SK-N-SH (cell line): ENCODE results near the gene PIK3R5. TPM values are rescaled to one million over a fixed set of nuclear protein-coding genes. Genes with fewer than 3 reads are reported as not detected.

Experiments used
- CTCF ChIA-PET: fragments of 300-600, 350-600 bp; formaldehyde crosslinking; extraction: SDS; loops from one replicate; lab custom pipeline; 2021; lab: Yijun Ruan, JAX
- POLR2A ChIA-PET: fragments of 350-600 bp; sonication (Branson Sonifier 250); formaldehyde crosslinking; extraction: SDS; loops from one replicate; lab custom pipeline; 2020; ENCODE audit warnings: antibody characterized with exemption, inconsistent platforms; lab: Yijun Ruan, JAX
- DNase-seq: peaks from one replicate; pipeline ENCODE4 v3.0.0; 2012
- H2AFZ ChIP-seq: fragments of 200-600 bp; sonication (generic); 2 replicates; pipeline ENCODE4 v1.8.1; 2016; ENCODE audit warnings: antibody characterized with exemption, mild to moderate bottlenecking, low read depth
- H3F3A ChIP-seq: fragments of 200-600 bp; sonication (generic); replicated peaks from 2 replicates; pipeline ENCODE3; 2016; ENCODE audit warnings: antibody characterized with exemption, mild to moderate bottlenecking; ENCODE audit not compliant: insufficient read depth
- H3K27ac ChIP-seq, 2 experiments: fragments of 200-500 bp in 1 of 2; fragments of 200-600 bp in 1 of 2; sonication (Bioruptor generic) in 1 of 2; sonication (generic), shearing (Covaris generic) in 1 of 2; 2 replicates each; pipeline versions ENCODE4 v1.5.1 to v1.6.1; 2014 to 2016; ENCODE audit warnings: low read depth in 2 of 2, inconsistent platforms in 1 of 2, low read length in 1 of 2, mild to moderate bottlenecking in 1 of 2, mixed read lengths in 1 of 2
- H3K27me3 ChIP-seq: fragments of 200-600 bp; sonication (generic), shearing (Covaris generic); 2 replicates; pipeline ENCODE4 v1.6.1; 2016; ENCODE audit warnings: mixed run types; ENCODE audit not compliant: insufficient read depth
- H3K36me3 ChIP-seq, 2 experiments: fragments of 200-500 bp in 1 of 2; fragments of 200-600 bp in 1 of 2; sonication (Bioruptor generic) in 1 of 2; sonication (generic) in 1 of 2; replicated peaks in 1 of 2; 2 replicates each; pipeline versions ENCODE3 to v1.5.1; 2014 to 2016; ENCODE audit warnings: low read length in 1 of 2, mild to moderate bottlenecking in 1 of 2; ENCODE audit not compliant: insufficient read depth in 2 of 2, control insufficient read depth in 1 of 2
- H3K4me1 ChIP-seq, 2 experiments: fragments of 200-500 bp in 1 of 2; fragments of 200-600 bp in 1 of 2; sonication (Bioruptor generic) in 1 of 2; sonication (generic), shearing (Covaris generic) in 1 of 2; 2 replicates each; pipeline versions ENCODE4 v1.5.1 to v1.6.1; 2014 to 2016; ENCODE audit warnings: low read depth in 1 of 2, low read length in 1 of 2, mixed run types in 1 of 2; ENCODE audit not compliant: insufficient read depth in 2 of 2, control insufficient read depth in 1 of 2
- H3K4me2 ChIP-seq: fragments of 200-600 bp; sonication (generic), shearing (Covaris generic); 2 replicates; pipeline ENCODE4 v1.6.1; 2017; ENCODE audit warnings: mixed run types
- H3K4me3 ChIP-seq, 2 experiments: fragments of 200-500 bp in 1 of 2; fragments of 200-600 bp in 1 of 2; sonication (Bioruptor generic) in 1 of 2; sonication (generic), shearing (Covaris generic) in 1 of 2; 2 replicates each; pipeline versions ENCODE4 v1.5.1 to v1.8.1; 2014 to 2016; ENCODE audit warnings: low read depth in 2 of 2, inconsistent platforms in 1 of 2, low read length in 1 of 2, mild to moderate bottlenecking in 1 of 2, mixed read lengths in 1 of 2, moderate library complexity in 1 of 2
- H3K79me2 ChIP-seq: fragments of 200-600 bp; sonication (generic); 2 replicates; pipeline ENCODE4 v1.8.1; 2017; ENCODE audit warnings: mild to moderate bottlenecking; ENCODE audit not compliant: insufficient read depth
- H3K9ac ChIP-seq: fragments of 200-600 bp; sonication (generic); 2 replicates; pipeline ENCODE4 v1.6.1; 2017; ENCODE audit warnings: mixed run types
- H3K9me2 ChIP-seq: fragments of 200-600 bp; sonication (generic); 2 replicates; pipeline ENCODE4 v1.6.1; 2017; ENCODE audit warnings: mixed run types
- H3K9me3 ChIP-seq: fragments of 200-600 bp; sonication (generic); 2 replicates; pipeline ENCODE4 v1.6.1; 2017; ENCODE audit warnings: mixed run types, mild to moderate bottlenecking, moderate library complexity
- H4K20me1 ChIP-seq: fragments of 200-600 bp; sonication (generic); 2 replicates; pipeline ENCODE4 v1.6.1; 2017; ENCODE audit warnings: mild to moderate bottlenecking, mixed run types; ENCODE audit not compliant: insufficient read depth
- CHD2 ChIP-seq: fragments of 150-350 bp; IDR thresholded peaks from 2 replicates; pipeline ENCODE4 v1.6.1; 2018; ENCODE audit warnings: low read length; ENCODE audit not compliant: partially characterized antibody
- CTCF ChIP-seq: fragments of 200-600 bp; sonication (generic); IDR thresholded peaks from 2 replicates; pipeline ENCODE4 v1.6.1; 2017; ENCODE audit warnings: antibody characterized with exemption, mild to moderate bottlenecking, moderate library complexity
- EZH2phosphoT487 ChIP-seq: fragments of 200-600 bp; sonication (generic); IDR thresholded peaks from 2 replicates; pipeline ENCODE4 v1.6.1; 2017; ENCODE audit warnings: low read depth, mixed run types, mild to moderate bottlenecking, antibody characterized with exemption, moderate library complexity, borderline replicate concordance
- FOSL2 ChIP-seq: IDR thresholded peaks from 2 replicates; pipeline ENCODE4 v1.4.0; 2012; ENCODE audit warnings: low read depth, mild to moderate bottlenecking, moderate library complexity, borderline replicate concordance
- FOXJ3 ChIP-seq: sonication (generic); formaldehyde crosslinking; IDR thresholded peaks from 2 replicates; pipeline ENCODE4 v1.5.1; 2020; ENCODE audit warnings: mild to moderate bottlenecking, missing genetic modification reagents
- GATA2 ChIP-seq: sonication (generic); formaldehyde crosslinking; IDR thresholded peaks from 2 replicates; pipeline ENCODE4 v1.5.0; 2020; ENCODE audit warnings: mild to moderate bottlenecking, missing genetic modification reagents
- JUND ChIP-seq: IDR thresholded peaks from 2 replicates; pipeline ENCODE4 v1.4.0; 2012
- MEF2A ChIP-seq: IDR thresholded peaks from 2 replicates; pipeline ENCODE4 v1.4.0; 2012; ENCODE audit warnings: low read depth, borderline replicate concordance
- POLR2AphosphoS5 ChIP-seq: IDR thresholded peaks from 2 replicates; pipeline ENCODE4 v1.6.1; 2012; ENCODE audit warnings: low read depth, low read length
- RAD21 ChIP-seq: IDR thresholded peaks from 2 replicates; pipeline ENCODE4 v1.6.1; 2012; ENCODE audit warnings: mild to moderate bottlenecking, low read length
- SIN3A ChIP-seq: IDR thresholded peaks from 2 replicates; pipeline ENCODE4 v1.6.1; 2012; ENCODE audit warnings: low read depth, mild to moderate bottlenecking, low read length, moderate library complexity, borderline replicate concordance
- SMC3 ChIP-seq: IDR thresholded peaks from 2 replicates; pipeline ENCODE4 v1.6.1; 2012; ENCODE audit warnings: low read depth, low read length, improper control_type of control experiment
- USF1 ChIP-seq: IDR thresholded peaks from 2 replicates; pipeline ENCODE4 v1.4.0; 2012; ENCODE audit warnings: low read depth, borderline replicate concordance
- YY1 ChIP-seq: IDR thresholded peaks from 2 replicates; pipeline ENCODE4 v1.4.0; 2012; ENCODE audit warnings: low read depth, mild to moderate bottlenecking
- ZBTB33 ChIP-seq: IDR thresholded peaks from 2 replicates; pipeline ENCODE4 v1.4.0; 2012; ENCODE audit warnings: low read depth, borderline replicate concordance
- WGBS: methylation state at CpG from one replicate; pipeline ENCODE4 v1.1.6; 2017; ENCODE audit warnings: low lambda C conversion rate; 5-methylcytosine and 5-hydroxymethylcytosine counted together
- polyA plus RNA-seq, 3 experiments: library from polyadenylated mRNA; depleted of rRNA; stranded (reverse); fragments of >200 nt; gene quantifications; 2 replicates each; pipeline ENCODE4 v1.2.3, GENCODE V29; 2012
- TF ChIP-seq, protein P1 (sequence below): fragments of 150-350 bp; IDR thresholded peaks from 2 replicates; pipeline ENCODE4 v1.6.1; 2016; ENCODE audit warnings: mild to moderate bottlenecking, low read depth, low read length
- TF ChIP-seq, protein P2 (sequence below): fragments of 150-350 bp; IDR thresholded peaks from 2 replicates; pipeline ENCODE4 v1.6.1; 2017; ENCODE audit warnings: antibody characterized with exemption, low read length, low read depth, borderline replicate concordance
- TF ChIP-seq, protein P3 (sequence below): IDR thresholded peaks from 2 replicates; pipeline ENCODE4 v1.6.1; 2012; ENCODE audit warnings: mild to moderate bottlenecking, low read depth, low read length, moderate library complexity

PIK3R5 gene
- polyA plus RNA-seq, 1 of the 3 experiments (the other 2 are of a cell fraction), result not detected

DNA sequence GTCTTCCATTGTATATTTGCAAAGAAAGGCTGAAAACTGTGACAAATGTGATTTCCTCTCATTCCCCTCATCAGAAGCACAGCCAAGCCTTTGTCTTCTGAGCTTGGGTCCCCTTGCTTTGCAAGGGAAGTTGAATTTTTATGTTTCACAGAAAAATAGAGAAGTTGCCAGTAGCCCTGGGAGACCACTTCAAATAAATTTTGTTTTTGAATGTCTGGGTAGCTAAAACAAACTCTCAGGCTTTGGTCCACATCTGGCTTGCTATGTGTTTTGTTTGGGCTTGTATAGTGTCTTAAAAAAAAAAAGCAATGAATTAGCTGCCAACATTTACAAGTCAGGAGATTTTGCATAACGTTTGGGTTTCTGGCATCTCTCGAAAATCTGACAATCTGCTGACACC, 122.2 kb downstream of the PIK3R5 start:
- Histone ChIP-seq H3K4me3 (no peak overlapping the region), H3K4me1 (no peaks in the 10 kb centered on the region), H3K4me2 (no peak overlapping the region), H3K79me2 (no peaks in the 10 kb centered on the region), H3K9me3 (no peaks in the 10 kb centered on the region), H4K20me1 (no peaks in the 10 kb centered on the region), H3K27ac (no peak overlapping the region), H3K36me3 (no peaks in the 10 kb centered on the region), H3F3A (no peaks in the 10 kb centered on the region), H3K9ac (no peak overlapping the region), H3K9me2 (no peaks in the 10 kb centered on the region), H2AFZ (no peak overlapping the region), H3K27me3 (peaks cover 14% of the 10 kb centered on the region)
- WGBS, result 3% methylated on average over 2 of the region's 2 CpGs
- DNase-seq, result no peak
- ChIA-PET POLR2A (no interaction called here), CTCF (no interaction called here)
- TF ChIP-seq EZH2phosphoT487 (no peak), FOSL2 (no peak), SIN3A (no peak)
- TF ChIP-seq, protein P1, sequence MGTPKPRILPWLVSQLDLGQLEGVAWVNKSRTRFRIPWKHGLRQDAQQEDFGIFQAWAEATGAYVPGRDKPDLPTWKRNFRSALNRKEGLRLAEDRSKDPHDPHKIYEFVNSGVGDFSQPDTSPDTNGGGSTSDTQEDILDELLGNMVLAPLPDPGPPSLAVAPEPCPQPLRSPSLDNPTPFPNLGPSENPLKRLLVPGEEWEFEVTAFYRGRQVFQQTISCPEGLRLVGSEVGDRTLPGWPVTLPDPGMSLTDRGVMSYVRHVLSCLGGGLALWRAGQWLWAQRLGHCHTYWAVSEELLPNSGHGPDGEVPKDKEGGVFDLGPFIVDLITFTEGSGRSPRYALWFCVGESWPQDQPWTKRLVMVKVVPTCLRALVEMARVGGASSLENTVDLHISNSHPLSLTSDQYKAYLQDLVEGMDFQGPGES, result no peak

DNA sequence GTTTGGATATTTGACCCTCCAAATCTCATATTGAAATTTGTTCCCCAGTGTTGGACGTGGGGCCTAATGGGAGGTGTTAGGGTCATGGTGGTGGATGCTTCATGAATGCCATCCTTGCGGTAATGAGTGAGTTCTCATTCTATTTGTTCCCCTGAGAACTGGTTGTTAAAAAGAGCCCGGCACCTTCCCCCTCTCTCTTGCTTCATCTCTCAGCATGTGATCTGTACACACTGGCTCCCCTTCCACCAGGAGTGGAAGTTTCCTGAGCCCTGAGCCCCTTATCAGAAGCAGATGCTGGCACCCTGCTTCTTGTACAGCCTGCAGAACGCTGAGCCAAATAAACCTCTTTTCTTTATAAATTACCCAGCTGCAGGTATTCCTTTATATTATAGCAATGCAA, 123.7 kb downstream of the PIK3R5 start:
- CTCF ChIA-PET, result interaction anchor here (1.3 kb wide), 1 partner anchor 9 kb away, joined by 3 read pairs; no protein-coding TSS in a partner anchor
- no peak for TF ChIP-seq RAD21
- TF ChIP-seq USF1, result no peak
- no peak for TF ChIP-seq GATA2 (CRISPR knock-in tag)
- TF ChIP-seq CHD2, result no peak
- no peak for TF ChIP-seq POLR2AphosphoS5
- no peak for TF ChIP-seq CTCF
- no peak for TF ChIP-seq YY1
- no peak for TF ChIP-seq MEF2A
- no peak for TF ChIP-seq SMC3
- TF ChIP-seq, protein P2, sequence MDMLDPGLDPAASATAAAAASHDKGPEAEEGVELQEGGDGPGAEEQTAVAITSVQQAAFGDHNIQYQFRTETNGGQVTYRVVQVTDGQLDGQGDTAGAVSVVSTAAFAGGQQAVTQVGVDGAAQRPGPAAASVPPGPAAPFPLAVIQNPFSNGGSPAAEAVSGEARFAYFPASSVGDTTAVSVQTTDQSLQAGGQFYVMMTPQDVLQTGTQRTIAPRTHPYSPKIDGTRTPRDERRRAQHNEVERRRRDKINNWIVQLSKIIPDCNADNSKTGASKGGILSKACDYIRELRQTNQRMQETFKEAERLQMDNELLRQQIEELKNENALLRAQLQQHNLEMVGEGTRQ, result no peak
- TF ChIP-seq, protein P3, sequence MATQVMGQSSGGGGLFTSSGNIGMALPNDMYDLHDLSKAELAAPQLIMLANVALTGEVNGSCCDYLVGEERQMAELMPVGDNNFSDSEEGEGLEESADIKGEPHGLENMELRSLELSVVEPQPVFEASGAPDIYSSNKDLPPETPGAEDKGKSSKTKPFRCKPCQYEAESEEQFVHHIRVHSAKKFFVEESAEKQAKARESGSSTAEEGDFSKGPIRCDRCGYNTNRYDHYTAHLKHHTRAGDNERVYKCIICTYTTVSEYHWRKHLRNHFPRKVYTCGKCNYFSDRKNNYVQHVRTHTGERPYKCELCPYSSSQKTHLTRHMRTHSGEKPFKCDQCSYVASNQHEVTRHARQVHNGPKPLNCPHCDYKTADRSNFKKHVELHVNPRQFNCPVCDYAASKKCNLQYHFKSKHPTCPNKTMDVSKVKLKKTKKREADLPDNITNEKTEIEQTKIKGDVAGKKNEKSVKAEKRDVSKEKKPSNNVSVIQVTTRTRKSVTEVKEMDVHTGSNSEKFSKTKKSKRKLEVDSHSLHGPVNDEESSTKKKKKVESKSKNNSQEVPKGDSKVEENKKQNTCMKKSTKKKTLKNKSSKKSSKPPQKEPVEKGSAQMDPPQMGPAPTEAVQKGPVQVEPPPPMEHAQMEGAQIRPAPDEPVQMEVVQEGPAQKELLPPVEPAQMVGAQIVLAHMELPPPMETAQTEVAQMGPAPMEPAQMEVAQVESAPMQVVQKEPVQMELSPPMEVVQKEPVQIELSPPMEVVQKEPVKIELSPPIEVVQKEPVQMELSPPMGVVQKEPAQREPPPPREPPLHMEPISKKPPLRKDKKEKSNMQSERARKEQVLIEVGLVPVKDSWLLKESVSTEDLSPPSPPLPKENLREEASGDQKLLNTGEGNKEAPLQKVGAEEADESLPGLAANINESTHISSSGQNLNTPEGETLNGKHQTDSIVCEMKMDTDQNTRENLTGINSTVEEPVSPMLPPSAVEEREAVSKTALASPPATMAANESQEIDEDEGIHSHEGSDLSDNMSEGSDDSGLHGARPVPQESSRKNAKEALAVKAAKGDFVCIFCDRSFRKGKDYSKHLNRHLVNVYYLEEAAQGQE, result no peak
- TF ChIP-seq JUND, result no peak
- no peak for TF ChIP-seq ZBTB33
- TF ChIP-seq FOXJ3 (CRISPR knock-in tag), result no peak

More for the DNA sequence above, 123.7 kb downstream of the PIK3R5 start:
- Histone ChIP-seq H3K9me2 (no peaks in the 10 kb centered on the region), H3K27ac (no peak overlapping the region), H3K4me3 (no peak overlapping the region), H3K79me2 (no peaks in the 10 kb centered on the region), H2AFZ (no peak overlapping the region), H3K4me1 (no peaks in the 10 kb centered on the region), H3K9me3 (no peaks in the 10 kb centered on the region), H3K4me2 (no peak overlapping the region), H3K9ac (no peak overlapping the region), H3K27me3 (peaks cover 29% of the 10 kb centered on the region), H3F3A (no peaks in the 10 kb centered on the region), H4K20me1 (no peaks in the 10 kb centered on the region), H3K36me3 (no peaks in the 10 kb centered on the region)
- no peak for DNase-seq
- 27% methylated on average over 4 of the region's 4 CpGs for WGBS
- POLR2A ChIA-PET, result no interaction called here
